HG03039 (cell line): ENCODE data around the gene CERKL.

Experiments used
- ATAC-seq: cut with Tn5 transposase; IDR thresholded peaks from one replicate; pipeline ENCODE4 v1.9.1; 2021; ENCODE audit warnings: mild to moderate bottlenecking, moderate library complexity; ENCODE audit not compliant: unreplicated experiment

CERKL gene

DNA sequence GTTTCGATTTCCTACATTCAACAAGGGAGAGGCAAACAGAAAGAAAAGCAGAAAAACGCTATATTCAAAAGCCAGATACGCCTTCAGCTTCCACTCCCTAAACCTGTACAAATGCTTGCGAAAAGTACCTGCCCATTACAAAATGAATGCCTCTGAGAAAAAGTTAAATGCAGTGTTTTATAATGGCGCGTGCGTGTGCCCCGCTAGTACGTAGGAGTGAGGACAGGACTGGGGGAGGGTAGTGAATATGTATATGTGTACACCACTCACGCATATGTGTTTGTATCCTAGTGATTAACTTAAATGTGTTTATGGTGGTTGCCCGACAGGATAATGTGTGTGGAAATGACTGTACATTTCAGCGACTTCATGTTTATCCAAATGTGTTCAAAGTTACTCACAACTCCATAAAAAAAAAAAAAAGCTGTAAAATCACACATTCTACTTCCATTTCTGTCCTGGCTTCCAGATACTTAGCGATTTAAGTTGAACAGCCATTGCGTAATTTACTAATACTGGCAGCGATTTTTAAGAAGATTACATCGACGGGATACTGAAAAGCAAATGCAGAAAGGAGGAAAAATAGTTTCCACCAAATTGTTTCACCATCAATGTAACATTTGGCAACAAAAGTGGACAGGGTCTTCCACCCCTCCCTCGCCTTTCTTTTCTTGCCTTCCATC is 22.1 kb upstream of the CERKL start:
- no peak for ATAC-seq

- ATAC-seq = no peak
Measured at GRCh38 chr2:181677912-181678586, 21.1 kb upstream of the CERKL start.

- ATAC-seq = no peak
Measured at GRCh38 chr2:181675254-181675653, 18.3 kb upstream of the CERKL start.

GRCh38 chr2:181674461-181674860 is 17.6 kb upstream of the CERKL start:
- ATAC-seq = no peak

DNA sequence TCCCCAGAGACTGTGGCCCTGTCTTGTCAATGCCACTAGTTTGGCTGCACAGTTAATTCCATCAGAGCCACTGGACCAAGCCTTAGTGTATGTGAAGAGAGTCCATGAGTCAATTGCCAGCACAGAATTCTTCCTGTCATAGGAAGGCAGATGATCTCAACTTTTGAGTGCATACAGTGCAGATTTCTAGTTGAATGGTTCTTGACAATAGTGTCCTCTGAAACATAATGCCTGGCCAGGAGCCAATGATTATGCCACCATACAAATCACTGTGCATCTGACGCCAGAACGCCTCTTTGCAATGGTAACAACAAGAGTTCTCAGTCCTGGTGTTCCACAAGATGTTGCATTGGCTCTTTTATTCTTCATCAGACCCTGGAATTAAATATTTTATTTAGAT is 16.3 kb upstream of the CERKL start:
- no peak for ATAC-seq

DNA sequence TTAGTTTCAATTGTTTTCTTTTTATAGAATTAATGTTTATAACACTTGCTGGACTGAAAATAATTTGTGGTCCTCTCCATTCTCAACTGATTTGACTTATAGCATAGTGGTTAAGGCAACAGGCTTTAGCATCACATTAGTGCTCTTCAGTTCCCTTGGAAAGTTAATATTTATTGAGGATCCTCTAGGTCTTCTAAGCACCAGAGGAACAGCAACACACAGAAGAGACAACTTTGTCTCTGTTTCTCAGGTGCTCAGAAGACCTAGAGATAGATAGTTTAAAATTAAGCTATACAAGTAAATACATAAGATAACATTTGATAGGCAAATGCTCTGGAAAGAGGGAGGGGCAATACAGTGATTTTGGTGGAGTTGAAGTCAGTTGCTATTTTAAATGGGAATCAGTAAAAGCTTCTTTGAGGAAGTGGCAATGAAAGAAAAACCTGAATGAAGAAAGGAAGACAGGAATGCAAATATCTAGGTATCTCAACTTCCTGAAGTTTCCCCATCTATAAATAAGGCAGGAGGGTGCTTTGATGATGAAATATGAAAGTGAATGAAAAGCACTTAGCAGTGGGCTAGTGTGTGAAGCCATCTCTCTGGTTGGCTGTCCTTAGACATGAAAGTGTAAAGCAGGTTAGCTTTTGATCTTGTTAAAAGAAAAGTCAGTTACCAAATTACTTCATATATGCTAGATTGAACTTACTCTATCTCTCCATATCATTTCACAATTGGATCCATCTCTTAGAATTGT is 15.5 kb upstream of the CERKL start:
- ATAC-seq = peak; percentile 86

DNA sequence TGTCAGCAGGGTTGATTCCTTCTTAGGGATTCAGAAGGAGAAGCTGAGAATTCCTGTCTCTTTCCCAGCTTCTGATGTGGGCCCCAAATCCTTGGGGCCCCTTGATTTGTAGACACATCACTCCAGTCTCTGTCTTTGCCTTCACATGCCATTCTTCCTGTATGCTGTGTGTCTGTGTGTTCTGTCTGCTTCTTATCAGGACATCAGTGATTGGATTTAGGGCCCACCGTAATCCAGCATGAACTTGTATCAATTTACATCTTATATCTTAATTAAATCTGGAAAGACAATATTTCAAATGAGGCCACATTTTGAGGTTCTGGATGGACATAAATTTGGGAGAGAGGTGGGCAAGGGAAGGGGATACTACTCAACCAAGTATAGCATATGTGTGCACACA is 13.7 kb upstream of the CERKL start:
- no peak for ATAC-seq

GRCh38 chr2:181667234-181667633 is 10.3 kb upstream of the CERKL start:
- no peak for ATAC-seq

- no peak for ATAC-seq
Measured at GRCh38 chr2:181662287-181662686, 5.4 kb upstream of the CERKL start.

DNA sequence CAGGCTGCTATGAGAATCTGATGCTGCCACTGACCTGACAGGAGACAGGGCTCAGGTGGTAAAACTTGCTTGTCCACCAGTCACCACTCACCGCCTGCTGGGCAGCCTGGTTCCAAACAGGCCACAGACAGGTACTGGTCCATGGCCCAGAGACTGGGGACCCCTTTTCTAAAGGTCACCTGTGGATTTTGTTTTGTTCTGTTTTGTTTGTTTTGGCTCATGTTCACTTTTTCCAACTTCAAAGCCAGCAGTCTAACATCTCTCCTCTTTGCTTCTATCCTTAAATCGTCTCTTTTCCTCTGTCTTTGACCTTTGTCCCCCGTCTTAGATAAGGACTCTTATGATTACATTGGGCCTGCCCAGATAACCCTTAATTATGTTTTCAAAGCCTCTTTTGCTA is 3.3 kb upstream of the CERKL start:
- no peak for ATAC-seq

DNA sequence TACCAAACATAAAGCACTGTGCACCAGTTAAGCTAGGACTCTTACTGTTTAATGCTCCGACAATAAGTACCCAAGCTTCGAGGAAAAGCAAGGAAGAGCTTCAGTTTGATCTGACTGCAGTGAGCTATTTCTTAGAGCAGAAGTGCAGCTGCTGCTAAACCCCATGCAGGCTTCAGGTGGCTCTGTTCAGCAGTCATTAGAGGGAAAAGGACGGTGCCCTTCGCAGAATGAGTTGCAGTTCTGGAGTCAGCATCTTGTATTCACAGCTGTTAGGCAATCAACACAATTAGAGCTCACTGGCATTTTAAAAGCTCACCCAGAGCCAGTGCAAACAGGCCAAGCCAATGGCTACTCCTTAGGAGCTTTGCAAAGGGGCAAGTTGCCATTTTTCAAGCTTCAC is 1.5 kb upstream of the CERKL start:
- no peak for ATAC-seq

DNA sequence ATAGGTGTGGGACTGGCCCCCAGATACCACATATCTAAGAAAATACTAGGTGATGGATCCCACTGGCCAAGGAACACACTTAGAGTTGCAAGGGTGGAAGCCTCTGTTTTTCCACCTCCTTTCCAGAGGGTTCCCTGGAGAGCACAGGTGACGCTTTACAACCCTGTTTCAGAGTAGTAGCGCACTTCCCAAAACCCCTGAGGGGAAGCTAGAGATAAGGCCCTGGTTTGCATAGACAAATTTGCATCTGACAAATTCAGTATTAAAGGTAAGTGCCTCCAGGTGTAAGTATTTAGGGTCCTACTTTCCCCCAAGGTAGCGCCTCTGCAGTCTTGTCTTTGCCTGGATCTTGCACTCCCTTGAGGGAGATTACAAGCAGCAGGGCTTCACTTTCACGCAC is 474 bp upstream of the CERKL start:
- ATAC-seq = no peak

DNA sequence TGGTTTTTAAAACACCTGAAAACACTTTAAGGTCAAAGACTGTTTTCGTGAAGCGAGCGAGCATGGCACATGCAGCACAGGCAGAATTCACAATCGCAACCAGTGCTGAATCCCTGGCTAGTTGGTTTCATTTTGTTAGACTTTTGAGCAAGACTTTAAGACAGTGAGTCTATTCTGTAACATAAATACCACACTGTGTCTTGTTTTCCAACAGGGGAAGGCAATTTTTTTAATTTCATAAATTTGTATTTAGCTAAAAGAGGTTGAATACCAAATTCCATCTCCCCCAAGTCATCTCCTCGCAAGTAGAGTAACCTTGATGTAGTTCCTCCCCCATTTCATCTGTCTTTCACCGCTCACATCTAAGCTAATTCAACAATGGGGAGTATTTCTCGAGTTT is 1.4 kb downstream of the CERKL start:
- no peak for ATAC-seq

DNA sequence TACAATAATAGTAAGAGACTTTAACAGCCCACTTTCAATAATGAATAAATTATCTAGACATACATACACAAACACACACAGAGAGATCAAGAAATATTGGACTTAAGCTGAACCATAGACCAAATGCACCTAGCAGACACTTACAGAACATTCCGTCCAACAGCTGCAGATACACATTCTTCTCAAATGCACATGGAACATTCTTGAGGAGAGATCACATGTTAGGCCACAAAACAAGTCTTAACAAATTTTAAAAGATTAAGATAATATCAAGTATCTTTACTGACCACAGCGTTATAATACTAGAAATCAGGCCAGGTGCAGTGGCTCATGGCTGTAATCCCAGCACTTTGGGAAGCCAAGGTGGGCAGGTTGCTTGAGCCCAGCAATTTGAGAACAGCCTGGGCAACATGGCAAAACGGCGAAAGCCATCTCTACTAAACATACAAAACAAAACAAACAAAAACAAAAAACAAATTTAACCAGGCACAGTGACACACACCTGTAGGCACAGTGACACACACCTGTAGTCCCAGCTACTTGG is 7.4 kb downstream of the CERKL start:
- ATAC-seq = no peak

DNA sequence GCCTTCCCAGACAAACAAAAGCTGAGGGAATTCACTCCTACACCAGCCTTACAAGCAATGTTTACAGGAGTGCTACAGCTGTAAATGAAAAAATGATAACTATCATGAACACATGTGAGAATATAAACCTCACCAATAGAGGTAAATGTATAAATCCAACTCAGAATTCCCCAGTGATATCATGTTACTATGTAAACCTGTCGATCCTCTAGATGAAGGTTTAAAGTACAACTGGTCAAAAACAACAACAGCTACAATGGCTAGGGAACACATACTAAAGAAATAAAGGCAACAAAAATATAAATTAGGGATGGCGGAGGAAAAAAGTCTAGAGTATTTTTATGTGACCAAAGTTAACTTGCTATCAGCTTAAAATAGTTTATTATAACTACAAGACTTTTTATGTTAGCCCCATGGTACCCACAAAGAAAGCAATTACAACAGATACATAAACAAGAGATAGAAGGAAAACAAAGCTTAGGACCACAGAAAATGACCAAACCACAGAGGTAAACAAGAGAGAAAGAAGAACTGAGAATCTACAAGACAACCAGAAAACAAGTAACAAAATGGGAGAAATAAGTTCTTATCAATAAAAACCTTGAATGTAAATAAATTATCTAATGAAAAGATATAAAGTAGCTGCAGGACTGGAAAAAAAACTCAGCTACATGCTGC is 8.3 kb downstream of the CERKL start:
- ATAC-seq = no peak

- ATAC-seq = no peak
Measured at GRCh38 chr2:181646415-181646987, 10.4 kb downstream of the CERKL start.

DNA sequence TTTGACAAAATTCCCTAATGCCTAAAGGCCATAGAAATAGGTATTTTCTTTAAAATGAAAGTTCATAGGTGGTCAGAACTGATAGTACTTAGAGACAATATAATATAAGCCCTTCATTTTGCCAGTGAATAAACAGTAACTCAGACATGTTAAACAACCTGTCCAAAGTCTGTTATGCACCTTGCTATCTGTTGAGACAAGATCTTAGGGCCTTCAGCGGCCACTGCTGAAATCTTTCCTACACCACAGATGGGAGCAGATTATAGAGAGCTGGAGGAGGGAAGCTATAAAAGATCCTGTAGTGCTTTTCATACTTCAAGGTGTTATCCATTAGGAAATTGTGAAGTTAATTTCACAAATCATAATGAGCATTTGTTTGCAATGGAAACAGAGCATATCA is 13.8 kb downstream of the CERKL start:
- no peak for ATAC-seq

DNA sequence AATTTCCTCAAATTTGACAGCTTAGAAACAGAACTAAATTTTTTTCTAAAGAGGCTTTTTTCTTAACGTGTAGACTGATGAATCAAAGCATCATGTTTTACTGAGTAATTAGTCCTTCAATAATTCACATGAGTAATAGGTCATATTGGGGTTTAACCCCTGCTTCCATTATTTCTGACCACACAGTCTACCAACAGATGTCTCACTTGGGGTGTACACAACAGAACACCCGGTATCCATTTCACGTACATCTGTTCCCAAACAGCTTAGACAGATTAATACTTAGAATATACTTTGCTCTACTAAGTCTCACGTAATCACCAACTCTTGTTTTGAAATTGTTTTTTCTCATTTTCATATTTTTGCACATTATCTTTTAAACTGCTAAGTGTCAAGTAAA is 14.8 kb downstream of the CERKL start:
- ATAC-seq = no peak

DNA sequence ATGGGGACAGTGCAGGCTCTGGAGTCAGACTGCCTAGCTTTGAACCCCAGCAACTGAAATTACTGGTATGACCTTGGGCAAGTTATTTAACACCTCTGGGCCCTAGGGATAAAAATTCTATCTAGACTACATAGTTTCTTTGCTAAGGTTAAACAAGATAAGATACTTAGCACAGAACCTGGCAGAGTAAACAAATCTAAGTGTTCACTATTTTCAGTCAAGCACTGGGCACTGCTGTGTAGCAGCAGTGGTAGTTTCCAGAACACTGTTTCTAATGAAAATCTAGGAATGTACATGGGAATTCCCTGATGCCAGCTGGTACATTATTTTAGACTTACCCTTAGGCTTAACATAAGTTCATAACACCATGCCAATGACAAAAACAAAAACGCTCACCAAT is 17.2 kb downstream of the CERKL start:
- no peak for ATAC-seq

GRCh38 chr2:181632733-181633401 is 24.0 kb downstream of the CERKL start:
- peak; percentile 94 for ATAC-seq
